ENCODE measurements around the gene RPL32.
"Not testable (repeated sequence)": the region's sequence is repeated elsewhere in the genome, so short reads cannot be mapped to it uniquely, and the experiment has no call there.

The RPL32 gene

GRCh38 chr3:12879191-12879815 is 37.9 kb upstream of the RPL32 start:
- Histone ChIP-seq H3K9me2 (replicated peaks; ENCODE audit: low read depth, low read length) (no peaks in the 10 kb centered on the region), H3K9ac (ENCODE audit: low read depth, low read length, poor library complexity, severe bottlenecking) (no peak overlapping the region), H3K4me2 (ENCODE audit: low read depth, low read length, poor library complexity, severe bottlenecking) (no peak overlapping the region), H3K4me3 (ENCODE audit: low read length, poor library complexity, severe bottlenecking) (no peak overlapping the region), H2AFZ (ENCODE audit: low read length) (no peak overlapping the region), H3F3A (ENCODE audit: low read depth) (no peaks in the 10 kb centered on the region), H3K27me3 (ENCODE audit: insufficient read depth, low read length, poor library complexity, severe bottlenecking) (no peaks in the 10 kb centered on the region), H4K20me1 (ENCODE audit: insufficient read depth, low read length, poor library complexity, severe bottlenecking) (no peaks in the 10 kb centered on the region), H3K9me3 (ENCODE audit: insufficient read depth, low read depth, low read length) (no peaks in the 10 kb centered on the region), H3K4me1 (ENCODE audit: insufficient read depth, low read length, poor library complexity, severe bottlenecking) (no peaks in the 10 kb centered on the region), H3K79me2 (ENCODE audit: insufficient read depth, low read length) (no peaks in the 10 kb centered on the region), H3K36me3 (ENCODE audit: insufficient read depth, low read length) (no peaks in the 10 kb centered on the region)
- TF ChIP-seq EZH2phosphoT487 (IDR thresholded peaks at IDR 0.05; ENCODE audit: borderline replicate concordance) (no peak), CTCF (conservative IDR thresholded peaks at IDR 0.05; ENCODE audit: low read length) (no peak)

GRCh38 chr3:12878758-12879157 is 37.4 kb upstream of the RPL32 start:
- not testable (repeated sequence) for H3K9me2 ChIP-seq (replicated peaks; ENCODE audit: low read depth, low read length); H2AFZ ChIP-seq (ENCODE audit: low read length); H3K4me2 ChIP-seq (ENCODE audit: low read depth, low read length, poor library complexity, severe bottlenecking); H3K4me3 ChIP-seq (ENCODE audit: low read length, poor library complexity, severe bottlenecking); H3K36me3 ChIP-seq (ENCODE audit: insufficient read depth, low read length); H4K20me1 ChIP-seq (ENCODE audit: insufficient read depth, low read length, poor library complexity, severe bottlenecking); H3K9ac ChIP-seq (ENCODE audit: low read depth, low read length, poor library complexity, severe bottlenecking); H3K9me3 ChIP-seq (ENCODE audit: insufficient read depth, low read depth, low read length); H3F3A ChIP-seq (ENCODE audit: low read depth); H3K4me1 ChIP-seq (ENCODE audit: insufficient read depth, low read length, poor library complexity, severe bottlenecking); H3K27me3 ChIP-seq (ENCODE audit: insufficient read depth, low read length, poor library complexity, severe bottlenecking); H3K79me2 ChIP-seq (ENCODE audit: insufficient read depth, low read length)

GRCh38 chr3:12878141-12878574 is 36.8 kb upstream of the RPL32 start:
- Histone ChIP-seq H3K9me2 (replicated peaks; ENCODE audit: low read depth, low read length) (no peaks in the 10 kb centered on the region), H2AFZ (ENCODE audit: low read length) (no peak overlapping the region), H3K79me2 (ENCODE audit: insufficient read depth, low read length) (no peaks in the 10 kb centered on the region), H3K27me3 (ENCODE audit: insufficient read depth, low read length, poor library complexity, severe bottlenecking) (no peaks in the 10 kb centered on the region), H3K9me3 (ENCODE audit: insufficient read depth, low read depth, low read length) (no peaks in the 10 kb centered on the region), H3K9ac (ENCODE audit: low read depth, low read length, poor library complexity, severe bottlenecking) (no peak overlapping the region), H4K20me1 (ENCODE audit: insufficient read depth, low read length, poor library complexity, severe bottlenecking) (no peaks in the 10 kb centered on the region), H3F3A (ENCODE audit: low read depth) (no peaks in the 10 kb centered on the region), H3K4me3 (ENCODE audit: low read length, poor library complexity, severe bottlenecking) (no peak overlapping the region), H3K4me2 (ENCODE audit: low read depth, low read length, poor library complexity, severe bottlenecking) (no peak overlapping the region), H3K36me3 (ENCODE audit: insufficient read depth, low read length) (no peaks in the 10 kb centered on the region), H3K4me1 (ENCODE audit: insufficient read depth, low read length, poor library complexity, severe bottlenecking) (no peaks in the 10 kb centered on the region)
- TF ChIP-seq CTCF (conservative IDR thresholded peaks at IDR 0.05; ENCODE audit: low read length) = no peak
- TF ChIP-seq EZH2phosphoT487 (IDR thresholded peaks at IDR 0.05; ENCODE audit: borderline replicate concordance) = no peak

GRCh38 chr3:12877040-12877439 is 35.7 kb upstream of the RPL32 start:
- Histone ChIP-seq H3K4me2 (ENCODE audit: low read depth, low read length, poor library complexity, severe bottlenecking) (no peak overlapping the region), H3K9me3 (ENCODE audit: insufficient read depth, low read depth, low read length) (no peaks in the 10 kb centered on the region), H3K4me1 (ENCODE audit: insufficient read depth, low read length, poor library complexity, severe bottlenecking) (no peaks in the 10 kb centered on the region), H4K20me1 (ENCODE audit: insufficient read depth, low read length, poor library complexity, severe bottlenecking) (no peaks in the 10 kb centered on the region), H3K9me2 (replicated peaks; ENCODE audit: low read depth, low read length) (no peaks in the 10 kb centered on the region), H3F3A (ENCODE audit: low read depth) (no peaks in the 10 kb centered on the region), H2AFZ (ENCODE audit: low read length) (no peak overlapping the region), H3K79me2 (ENCODE audit: insufficient read depth, low read length) (no peaks in the 10 kb centered on the region), H3K36me3 (ENCODE audit: insufficient read depth, low read length) (no peaks in the 10 kb centered on the region), H3K4me3 (ENCODE audit: low read length, poor library complexity, severe bottlenecking) (no peak overlapping the region), H3K9ac (ENCODE audit: low read depth, low read length, poor library complexity, severe bottlenecking) (no peak overlapping the region), H3K27me3 (ENCODE audit: insufficient read depth, low read length, poor library complexity, severe bottlenecking) (no peaks in the 10 kb centered on the region)
- TF ChIP-seq CTCF (conservative IDR thresholded peaks at IDR 0.05; ENCODE audit: low read length) = no peak
- TF ChIP-seq EZH2phosphoT487 (IDR thresholded peaks at IDR 0.05; ENCODE audit: borderline replicate concordance) = no peak
